Colon (tissue), 2 donors: Measurements from ENCODE around the gene SLC35A3.
"Not testable (repeated sequence)": the region's sequence is repeated elsewhere in the genome, so short reads cannot be mapped to it uniquely, and the experiment has no call there.

Experiments
- FAIRE-seq: peaks from 2 replicates; lab custom pipeline; 2012; peaks lifted over from hg19 to GRCh38; lab: Jason Lieb, UNC
- donor health status: control.
- donor health status: control.

Gene SLC35A3

GRCh38 chr1:99972066-99972465 is 2.3 kb downstream of the SLC35A3 start:
- not testable (repeated sequence) for FAIRE-seq

GRCh38 chr1:99975529-99975928 is 5.7 kb downstream of the SLC35A3 start:
- FAIRE-seq: peak; percentile 78

GRCh38 chr1:99977326-99977725 is 7.5 kb downstream of the SLC35A3 start:
- not testable (repeated sequence) for FAIRE-seq

- FAIRE-seq: no peak
These were observed 8.4 kb downstream of the SLC35A3 start for GRCh38 chr1:99978218-99978617.

GRCh38 chr1:99979091-99979490 is 9.3 kb downstream of the SLC35A3 start:
- no peak for FAIRE-seq

GRCh38 chr1:99980928-99981327 is 11.1 kb downstream of the SLC35A3 start:
- peak; percentile 28 for FAIRE-seq

GRCh38 chr1:99986656-99987225 is 16.9 kb downstream of the SLC35A3 start:
- FAIRE-seq: no peak

GRCh38 chr1:99988210-99988765 is 18.5 kb downstream of the SLC35A3 start:
- no peak for FAIRE-seq

- no peak for FAIRE-seq
These were observed 22.4 kb downstream of the SLC35A3 start for GRCh38 chr1:99992044-99992722.

GRCh38 chr1:99992760-99993467 is 23.1 kb downstream of the SLC35A3 start:
- FAIRE-seq: no peak

GRCh38 chr1:99993468-99993845 is 23.7 kb downstream of the SLC35A3 start:
- no peak for FAIRE-seq

- FAIRE-seq: no peak
These were observed 24.7 kb downstream of the SLC35A3 start for GRCh38 chr1:99994496-99994895.

- FAIRE-seq: no peak
These were observed 27.2 kb downstream of the SLC35A3 start for GRCh38 chr1:99996951-99997350.

- no peak for FAIRE-seq
These were observed 31.7 kb downstream of the SLC35A3 start for GRCh38 chr1:100001462-100001861.

- FAIRE-seq: peak; percentile 47
These were observed 35.6 kb downstream of the SLC35A3 start for GRCh38 chr1:100005424-100005823.

- no peak for FAIRE-seq
These were observed 36.9 kb downstream of the SLC35A3 start for GRCh38 chr1:100006688-100007087.

GRCh38 chr1:100009458-100009857 is 39.7 kb downstream of the SLC35A3 start:
- no peak for FAIRE-seq

GRCh38 chr1:100010804-100011203 is 41.0 kb downstream of the SLC35A3 start:
- FAIRE-seq: no peak

- no peak for FAIRE-seq
These were observed 49.4 kb downstream of the SLC35A3 start for GRCh38 chr1:100019220-100019619.

GRCh38 chr1:100023482-100023881 is 53.7 kb downstream of the SLC35A3 start:
- no peak for FAIRE-seq

- FAIRE-seq: no peak
These were observed 57.4 kb downstream of the SLC35A3 start for GRCh38 chr1:100027212-100027611.

- no peak for FAIRE-seq
These were observed 59.0 kb downstream of the SLC35A3 start for GRCh38 chr1:100028765-100029164.

- FAIRE-seq: no peak
These were observed 64.7 kb downstream of the SLC35A3 start for GRCh38 chr1:100034470-100034869.
